HCT116 (cell line): ENCODE measurements around the gene TMEM74B. TPM values are rescaled to one million over a fixed set of nuclear protein-coding genes. Genes with fewer than 3 reads are reported as not detected.

ENCODE experiments used
- ATAC-seq: fragments of 200-7000 bp; cut with Tn5 transposase; 2 replicates; pipeline ENCODE4 v1.9.1; 2020; ENCODE audit warnings: mild to moderate bottlenecking, moderate library complexity
- BruUV-seq: library from RNA; stranded (reverse); fragments of 400-500 nt; replicated peaks from 2 replicates; lab custom pipeline; 2021; lab: Mats Ljungman, UMichigan
- CTCF ChIA-PET: fragments of 300-600 bp; sonication (Branson Sonifier 250); formaldehyde crosslinking; loops from one replicate; lab custom pipeline; 2021; ENCODE audit warnings: antibody characterized with exemption; lab: Charles Lee
- POLR2A ChIA-PET: fragments of 300-600, 350-600 bp; sonication (Branson Sonifier 250); formaldehyde crosslinking; loops from one replicate; lab custom pipeline; 2021; ENCODE audit warnings: antibody characterized with exemption; lab: Charles Lee
- RAD21 ChIA-PET, 2 experiments: fragments of 300-600 bp; sonication (Branson Sonifier 250); formaldehyde crosslinking; loops; one replicate each; lab custom pipeline; 2023; ENCODE audit warnings: low total read pairs in 2 of 2; ENCODE audit not compliant: uncharacterized antibody in 2 of 2, unreplicated experiment in 2 of 2, low non-redundant PET in 1 of 2; lab: Charles Lee
- DNase-seq: peaks from one replicate; pipeline ENCODE4 v3.0.0-alpha.2; 2010; ENCODE audit warnings: low read depth, low spot score
- H2AFZ ChIP-seq: fragments of 200-600 bp; shearing (Covaris generic), sonication (generic); 2 replicates; pipeline ENCODE4 v1.6.1; 2017; ENCODE audit warnings: low read depth, mixed run types, mixed read lengths, antibody characterized with exemption, low read length; ENCODE audit not compliant: poor library complexity, severe bottlenecking
- H3K27ac ChIP-seq: 2 replicates; pipeline ENCODE4 v1.5.1; 2012; ENCODE audit warnings: low read depth, low read length
- H3K27me3 ChIP-seq: fragments of 200-600 bp; sonication (generic); 2 replicates; pipeline ENCODE4 v1.6.1; 2016; ENCODE audit warnings: mixed run types, low read length, mixed read lengths; ENCODE audit not compliant: insufficient read depth
- H3K36me3 ChIP-seq, 2 experiments: fragments of 200-500 bp in 1 of 2; fragments of 200-600 bp in 1 of 2; sonication (Bioruptor generic) in 1 of 2; sonication (generic) in 1 of 2; 2 replicates each; pipeline versions ENCODE4 v1.5.1 to v1.6.1; 2014 to 2016; ENCODE audit warnings: low read length in 2 of 2, inconsistent platforms in 1 of 2, mixed read lengths in 1 of 2, mixed run types in 1 of 2; ENCODE audit not compliant: insufficient read depth in 2 of 2, control insufficient read depth in 1 of 2
- H3K4me1 ChIP-seq, 2 experiments: fragments of 200-600 bp in 1 of 2; sonication (generic) in 1 of 2; 2 replicates each; pipeline versions ENCODE4 v1.5.1 to v1.6.1; 2012 to 2017; ENCODE audit warnings: low read length in 2 of 2, inconsistent platforms in 1 of 2, mild to moderate bottlenecking in 1 of 2, mixed read lengths in 1 of 2, mixed run types in 1 of 2, moderate library complexity in 1 of 2; ENCODE audit not compliant: insufficient read depth in 2 of 2, control insufficient read depth in 1 of 2
- H3K4me2 ChIP-seq: fragments of 200-600 bp; sonication (generic); 2 replicates; pipeline ENCODE4 v1.6.1; 2017; ENCODE audit warnings: mixed run types, low read length, mixed read lengths
- H3K4me3 ChIP-seq, 2 experiments: fragments of 200-600 bp in 1 of 2; sonication (generic) in 1 of 2; replicated peaks in 1 of 2; 2 replicates each; pipeline ENCODE4 v1.5.1; 2011 to 2016; ENCODE audit warnings: low read length in 2 of 2, control low read depth in 1 of 2, low read depth in 1 of 2, mild to moderate bottlenecking in 1 of 2, mixed read lengths in 1 of 2, mixed run types in 1 of 2
- H3K79me2 ChIP-seq: fragments of 200-600 bp; sonication (generic); 2 replicates; pipeline ENCODE4 v1.6.1; 2017; ENCODE audit warnings: mild to moderate bottlenecking, mixed run types, low read length, moderate library complexity, mixed read lengths; ENCODE audit not compliant: insufficient read depth
- H3K9ac ChIP-seq: fragments of 200-600 bp; sonication (generic); 2 replicates; pipeline ENCODE4 v1.6.1; 2016; ENCODE audit warnings: low read length, mixed read lengths
- H3K9me2 ChIP-seq: fragments of 200-600 bp; sonication (generic), shearing (Covaris generic); 2 replicates; pipeline ENCODE4 v1.6.1; 2017; ENCODE audit warnings: mixed run types, mild to moderate bottlenecking, moderate library complexity; ENCODE audit not compliant: insufficient read depth
- H3K9me3 ChIP-seq, 2 experiments: fragments of 200-500 bp in 1 of 2; fragments of 200-600 bp in 1 of 2; sonication (Bioruptor generic) in 1 of 2; sonication (generic) in 1 of 2; 2 replicates each; pipeline ENCODE4 v1.6.1; 2014 to 2017; ENCODE audit warnings: low read length in 2 of 2, mixed read lengths in 2 of 2, inconsistent platforms in 1 of 2, low read depth in 1 of 2, mild to moderate bottlenecking in 1 of 2, mixed run types in 1 of 2, moderate library complexity in 1 of 2; ENCODE audit not compliant: control insufficient read depth in 1 of 2, insufficient read depth in 1 of 2
- H4K20me1 ChIP-seq: fragments of 200-600 bp; sonication (generic), shearing (Covaris generic); 2 replicates; pipeline ENCODE4 v1.6.1; 2017; ENCODE audit warnings: mixed run types, mild to moderate bottlenecking, moderate library complexity; ENCODE audit not compliant: insufficient read depth
- CBX3 ChIP-seq: IDR thresholded peaks from 2 replicates; pipeline ENCODE4 v1.6.1; 2012; ENCODE audit warnings: low read depth
- CEBPB ChIP-seq: IDR thresholded peaks from 2 replicates; pipeline ENCODE4 v1.6.1; 2012; ENCODE audit warnings: low read depth
- ELF1 ChIP-seq: IDR thresholded peaks from 2 replicates; pipeline ENCODE4 v1.6.1; 2012; ENCODE audit warnings: low read depth, borderline replicate concordance
- EZH2 ChIP-seq: fragments of 200-600 bp; sonication (generic); IDR thresholded peaks from 2 replicates; pipeline ENCODE4 v1.6.1; 2017; ENCODE audit warnings: antibody characterized with exemption, mixed run types
- JUND ChIP-seq: IDR thresholded peaks from 2 replicates; pipeline ENCODE4 v1.6.1; 2012
- MAX ChIP-seq: IDR thresholded peaks from 2 replicates; pipeline ENCODE4 v1.6.1; 2012
- POLR2A ChIP-seq: IDR thresholded peaks from 2 replicates; pipeline ENCODE4 v1.7.0; 2011; ENCODE audit warnings: borderline replicate concordance; ENCODE audit not compliant: insufficient read depth, insufficient read length; ENCODE audit errors: extremely low read depth
- POLR2AphosphoS5 ChIP-seq: IDR thresholded peaks from 2 replicates; pipeline ENCODE4 v1.6.1; 2011; ENCODE audit warnings: mild to moderate bottlenecking, low read depth, low read length, moderate library complexity
- SIN3A ChIP-seq: IDR thresholded peaks from 2 replicates; pipeline ENCODE4 v1.6.1; 2012; ENCODE audit warnings: low read depth
- TCF7L2 ChIP-seq: IDR thresholded peaks from 2 replicates; pipeline ENCODE4 v1.7.0; 2011; ENCODE audit warnings: borderline replicate concordance, inconsistent platforms; ENCODE audit not compliant: insufficient read depth, insufficient read length; ENCODE audit errors: extremely low read depth
- YY1 ChIP-seq: IDR thresholded peaks from 2 replicates; pipeline ENCODE4 v1.6.1; 2011; ENCODE audit warnings: low read length, low read depth, moderate library complexity, mild to moderate bottlenecking; ENCODE audit not compliant: insufficient replicate concordance; ENCODE audit errors: extremely low read depth
- ZBTB33 ChIP-seq: IDR thresholded peaks from 2 replicates; pipeline ENCODE4 v1.6.1; 2011; ENCODE audit warnings: mild to moderate bottlenecking, low read length, moderate library complexity; ENCODE audit not compliant: insufficient replicate concordance; ENCODE audit errors: extremely low read depth
- ZNF274 ChIP-seq: fragments of 200-500 bp; sonication (Bioruptor generic); IDR thresholded peaks from 2 replicates; pipeline ENCODE4 v1.6.1; 2014; ENCODE audit warnings: mild to moderate bottlenecking, low read depth, low read length, inconsistent platforms
- intact Hi-C: fragments of 100-400 bp; cut with micrococcal nuclease; formaldehyde crosslinking; loops from 2 replicates; pipeline ENCODE4 v1.10.0; 2022
- total RNA-seq: library from RNA; stranded (reverse); gene quantifications from one replicate; pipeline ENCODE4 v1.2.1, GENCODE V29; 2021; ENCODE audit not compliant: unreplicated experiment

TMEM74B gene
- total RNA-seq, 1 experiment from 2014 or later, result 25.7 TPM

DNA sequence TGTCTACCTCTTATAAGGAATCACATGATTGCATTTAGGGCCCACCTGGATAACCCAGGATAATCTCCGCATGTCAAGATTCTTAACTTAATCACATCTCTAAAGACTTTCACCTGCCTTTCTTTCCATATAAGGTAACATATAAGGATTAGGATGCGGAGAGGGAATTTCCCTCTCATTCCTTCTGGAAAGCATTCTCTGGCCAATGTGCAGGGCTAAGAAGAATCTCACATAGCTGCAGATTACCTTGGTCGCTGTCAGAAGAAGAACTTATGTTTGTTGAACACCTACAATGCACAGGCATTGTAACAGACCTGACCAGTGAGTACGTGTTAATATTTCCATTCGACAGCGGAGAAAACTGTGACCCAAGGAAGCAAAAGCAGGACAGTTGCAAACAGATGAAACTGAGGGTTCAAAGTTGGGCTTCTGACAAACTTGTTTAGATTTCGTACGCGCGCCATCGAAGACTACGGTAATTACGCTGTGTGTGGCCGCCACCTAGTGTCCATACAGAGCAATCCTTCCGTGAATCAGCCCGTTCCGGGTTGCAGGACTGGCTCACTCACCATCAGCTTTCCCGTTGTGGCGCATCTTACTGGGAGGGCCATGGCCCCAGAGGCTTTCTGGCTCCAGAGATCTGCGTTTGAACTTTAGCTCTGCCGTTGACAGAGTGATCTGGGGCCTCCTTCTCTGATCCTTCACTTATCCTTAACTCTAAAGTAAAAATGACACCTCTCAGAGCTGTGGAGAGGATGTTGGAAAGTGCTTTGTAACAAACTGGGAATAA is 28.0 kb upstream of the TMEM74B start (continued):
- TF ChIP-seq ELF1, result 0 out of 2 replicates have a peak, but pooled peaks have one; percentile 19
- TF ChIP-seq CBX3, result no peak
- no peak for TF ChIP-seq EZH2
- TF ChIP-seq MAX, result no peak
- TF ChIP-seq, all 23 proteins: peak for 4

- no TSS peak for BruUV-seq
- ChIA-PET RAD21 (interaction anchor here in 1 of 2 experiments (1.5 kb wide), 1 partner anchor 256 kb away, joined by 4 read pairs; no protein-coding TSS in a partner anchor), CTCF (interaction anchor here (1.3 to 1.6 kb wide), 2 partner anchors 13 to 394 kb away, joined by 3 to 11 read pairs; no protein-coding TSS in a partner anchor), POLR2A (no interaction called here)
- no peak overlapping the region for H3K9ac ChIP-seq
- H3K4me3 ChIP-seq, result no peak overlapping the region
- intact Hi-C loops, result loop anchor here (2.0 to 10.0 kb wide), 4 partner anchors 97 to 393 kb away; partner anchors contain the start of genes NSFL1C and PSMF1
- no peaks in the 10 kb centered on the region for H3K9me3 ChIP-seq
- no peaks in the 10 kb centered on the region for H4K20me1 ChIP-seq
- H3K36me3 ChIP-seq, result no peaks in the 10 kb centered on the region
- H3K4me2 ChIP-seq, result no peak overlapping the region
- TF ChIP-seq POLR2A (no peak), ZBTB33 (no peak), YY1 (no peak), CEBPB (no peak), JUND (no peak), ZNF274 (no peak), TCF7L2 (no peak), SIN3A (no peak), POLR2AphosphoS5 (no peak)
- no peak overlapping the region for H3K27ac ChIP-seq
- H3K27me3 ChIP-seq, result peaks cover 11% of the 10 kb centered on the region
- H2AFZ ChIP-seq, result peak overlapping the region; percentile 97
- H3K9me2 ChIP-seq, result no peaks in the 10 kb centered on the region
- H3K4me1 ChIP-seq, result peaks cover 6 to 19% of the 10 kb centered on the region in 2 experiments; a peak in 3 of 4 replicates
- no peaks in the 10 kb centered on the region for H3K79me2 ChIP-seq
- DNase-seq (no peak), ATAC-seq (no peak)
Measured at GRCh38 chr20:1212023-1212422, 27.2 kb upstream of the TMEM74B start.
